ENCODE results near the gene CLHC1. TPM values are rescaled to one million over a fixed set of nuclear protein-coding genes. Genes with fewer than 3 reads are reported as not detected.

The CLHC1 gene
- total and polyA plus RNA-seq, 2 of the 8 experiments (the other 6 are each of a cell fraction or from before 2014, with no cell fraction given) = 2.6 to 10.8 TPM

- FAIRE-seq = no peak
- H3K23ac ChIP-seq (ENCODE audit: insufficient read length) = no peak overlapping the region
- peaks cover 12 to 33% of the 10 kb centered on the region in 2 experiments for H3K79me2 ChIP-seq (ENCODE audit: control insufficient read depth in 1 of 2, insufficient read depth in 2 of 2, low read length in 2 of 2)
- 8% methylated on average over 33 of the region's 33 CpGs; no CpG with 5 or more reads in 1 of the 2 experiments for WGBS, 2 experiments (ENCODE audit: extremely low coverage in 1 of 2, insufficient coverage in 1 of 2, insufficient read length in 1 of 2, insufficient replicate concordance in 2 of 2, low coverage in 1 of 2, low lambda C conversion rate in 2 of 2, missing lambda C conversion rate in 1 of 2)
- peak overlapping the region; percentile 90; the same call in 1 of the 2 replicates for H4K8ac ChIP-seq (ENCODE audit: extremely low read depth, insufficient read depth, low read length)
- H2BK15ac ChIP-seq (ENCODE audit: low read length) = no peak overlapping the region
- H4K5ac ChIP-seq (ENCODE audit: insufficient read length, low read depth, low read length) = peak overlapping the region; percentile 77
- peak overlapping the region; percentile 92 to 95 (median 94) for H3K9ac ChIP-seq (replicated peaks in 1 of 4; ENCODE audit: extremely low read depth in 1 of 4, low read depth in 3 of 4, low read length in 3 of 4)
- H2BK20ac ChIP-seq (ENCODE audit: low read length) = no peak overlapping the region
- peak overlapping the region; percentile 84 for H3K4ac ChIP-seq (replicated peaks; ENCODE audit: insufficient read length, low read depth, low read length)
- H3K14ac ChIP-seq (ENCODE audit: insufficient read length) = no peak overlapping the region
- peaks cover 6% of the 10 kb centered on the region for H3K23me2 ChIP-seq (ENCODE audit: low read depth, low read length)
- peak overlapping the region; percentile 64; the same call in 1 of the 2 replicates for H3K18ac ChIP-seq (ENCODE audit: extremely low read depth, low read length)
- H2AFZ ChIP-seq (ENCODE audit: low read length) = no peak overlapping the region
- ChIA-PET CTCF (ENCODE audit: partially characterized antibody) (interaction anchor here (0.6 kb wide), 1 partner anchor 194 kb away, joined by 3 read pairs; no protein-coding TSS in a partner anchor), POLR2A (ENCODE audit: partially characterized antibody) (interaction anchor here (0.5 to 1.4 kb wide), 20 partner anchors 9 to 350 kb away, joined by 3 to 20 read pairs (median 4); partner anchors contain the start of genes CCDC88A, MTIF2 and RTN4)
- no peak overlapping the region for H2AK5ac ChIP-seq (ENCODE audit: low read depth, low read length)
- H3K36me3 ChIP-seq (ENCODE audit: control insufficient read depth in 2 of 4, insufficient read depth in 4 of 4, low read length in 3 of 4) = peaks cover 20 to 45% (median 31%) of the 10 kb centered on the region in 4 experiments
- H2BK5ac ChIP-seq (ENCODE audit: low read depth, low read length) = peak overlapping the region; percentile 87
- peak overlapping the region; percentile 94 to 99 (median 96) for H3K4me3 ChIP-seq (ENCODE audit: extremely low read depth in 1 of 4, insufficient read depth in 2 of 4, low read depth in 3 of 4, low read length in 4 of 4)
- H2BK12ac ChIP-seq (ENCODE audit: low read depth, low read length) = no peak overlapping the region; the same call in 1 of the 2 replicates
- peak overlapping the region; percentile 97 for H3K27ac ChIP-seq (ENCODE audit: low read depth, low read length)
- H3K27me3 ChIP-seq (replicated peaks in 1 of 4; ENCODE audit: control insufficient read depth in 3 of 4, extremely low read depth in 1 of 4, insufficient read depth in 3 of 4, low read length in 3 of 4) = no peaks in the 10 kb centered on the region
- H3K4me1 ChIP-seq (replicated peaks in 1 of 4; ENCODE audit: control insufficient read depth in 3 of 4, insufficient read depth in 4 of 4, low read length in 3 of 4) = peaks cover 0 to 5% (median 3%) of the 10 kb centered on the region in 4 experiments; a peak in 4 of 7 replicates
- peak overlapping the region; percentile 72 to 74 for H3K4me2 ChIP-seq (ENCODE audit: insufficient read depth in 1 of 2, low read depth in 2 of 2, low read length in 2 of 2)
- H3K56ac ChIP-seq (replicated peaks; ENCODE audit: insufficient read length, low read depth, low read length) = peak overlapping the region; percentile 12
- H3K79me1 ChIP-seq (ENCODE audit: low read depth, low read length) = peaks cover 8% of the 10 kb centered on the region
- peak overlapping the region; percentile 4 for H2BK120ac ChIP-seq (replicated peaks; ENCODE audit: low read depth, low read length)
- no peak for DNase-seq (ENCODE audit: low read depth in 1 of 2, low spot score in 2 of 2)
- peak overlapping the region; percentile 54 for H4K91ac ChIP-seq (replicated peaks; ENCODE audit: insufficient read length, low read length)
- no peaks in the 10 kb centered on the region for H3K9me3 ChIP-seq (ENCODE audit: insufficient read depth in 2 of 2, low read depth in 1 of 2, low read length in 1 of 2)
- H4K20me1 ChIP-seq (replicated peaks in 1 of 2; ENCODE audit: control insufficient read depth in 1 of 2, insufficient read depth in 2 of 2, low read length in 2 of 2) = peaks cover 0 to 8% of the 10 kb centered on the region in 2 experiments
- TF ChIP-seq TEAD4 (IDR thresholded peaks at IDR 0.05; ENCODE audit: low read depth, low read length) (no peak), EP300 (IDR thresholded peaks at IDR 0.05; ENCODE audit: borderline replicate concordance in 1 of 2, low read depth in 2 of 2, low read length in 2 of 2) (no peak), PHF8 (conservative IDR thresholded peaks at IDR 0.05; ENCODE audit: low read depth, low read length) (no peak; the same call in 1 of the 2 replicates), NRF1 (IDR thresholded peaks at IDR 0.05; ENCODE audit: low read depth, low read length) (no peak), MAFK (IDR thresholded peaks at IDR 0.05; ENCODE audit: low read depth, low read length) (no peak), E2F6 (IDR thresholded peaks at IDR 0.05) (no peak), RXRA (IDR thresholded peaks at IDR 0.05; ENCODE audit: insufficient read depth, low read depth, low read length) (no peak), JUND (IDR thresholded peaks at IDR 0.05; ENCODE audit: low read length) (no peak), SIRT6 (IDR thresholded peaks at IDR 0.05; ENCODE audit: low read length) (no peak), KDM1A (IDR thresholded peaks at IDR 0.05; ENCODE audit: borderline replicate concordance, low read length) (no peak), BACH1 (IDR thresholded peaks at IDR 0.05; ENCODE audit: low read length) (no peak)
Observed at GRCh38 chr2:55232863-55233657, 967 bp upstream of the CLHC1 start.
